ENCODE measurements around the gene SULT1A3. TPM values are rescaled to one million over a fixed set of nuclear protein-coding genes. Genes with fewer than 3 reads are reported as not detected.

Gene SULT1A3
- total RNA-seq, 1 experiment from 2014 or later: 21.5 TPM

DNA sequence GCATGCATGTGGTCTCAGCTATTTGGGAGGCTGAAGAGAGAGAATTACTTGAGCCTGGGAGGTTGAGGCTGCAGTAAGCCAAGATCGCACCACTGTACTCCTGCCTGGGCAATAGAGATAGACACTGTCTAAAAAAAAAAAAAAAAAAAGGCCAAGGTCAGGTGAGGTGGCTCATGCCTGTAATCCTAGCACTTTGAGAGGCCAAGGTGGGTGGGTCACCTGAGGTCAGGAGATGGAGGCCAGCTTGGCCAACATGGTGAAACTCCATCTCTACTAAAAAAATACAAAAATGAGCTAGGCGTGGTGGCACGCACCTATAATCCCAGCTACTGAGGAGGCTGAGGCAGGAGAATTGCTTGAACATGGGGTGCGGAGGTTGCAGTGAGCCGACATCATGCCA lies 43.9 kb upstream of the SULT1A3 start:
- H2BK120ac ChIP-seq (ENCODE audit: low read depth, low read length, poor library complexity, severe bottlenecking): no peak overlapping the region
- H2BK15ac ChIP-seq (ENCODE audit: low read depth, low read length): no peak overlapping the region
- Mint-ChIP-seq H3K9me3 (peaks cover 7% of the 10 kb centered on the region in 2 experiments), H3K27ac (no peak overlapping the region), H3K27me3 (ENCODE audit: low read depth) (peaks cover 15% of the 10 kb centered on the region), H3K36me3 (ENCODE audit: insufficient read depth in 1 of 3, low read depth in 3 of 3) (peaks cover 0 to 2% (median 0%) of the 10 kb centered on the region in 3 experiments; a peak in 1 of 7 replicates), H3K4me1 (no peaks in the 10 kb centered on the region), H3K4me3 (no peak overlapping the region)
- no peak overlapping the region for H4K91ac ChIP-seq (ENCODE audit: insufficient read length, low read depth, low read length)
- no peak overlapping the region for H3K4me2 ChIP-seq (ENCODE audit: insufficient read depth, insufficient read length, low read length)
- no peak overlapping the region for H2BK5ac ChIP-seq (ENCODE audit: insufficient read length, low read length)
- H4K5ac ChIP-seq (ENCODE audit: insufficient read length, low read depth, low read length): no peak overlapping the region
- H3K4ac ChIP-seq (ENCODE audit: low read depth, low read length): no peak overlapping the region
- H3T11ph ChIP-seq (ENCODE audit: low read length): no peak overlapping the region
- no peak overlapping the region for H3K9ac ChIP-seq (ENCODE audit: extremely low read depth, insufficient read length, low read length)
- H2BK20ac ChIP-seq (ENCODE audit: low read depth, low read length, poor library complexity, severe bottlenecking): no peak overlapping the region
- no peak overlapping the region for H3K56ac ChIP-seq (ENCODE audit: insufficient read length, low read depth, low read length)
- no peaks in the 10 kb centered on the region for H3K4me1 ChIP-seq (ENCODE audit: insufficient read depth, low read length)
- DNase-seq: no peak
- WGBS (ENCODE audit: extremely low coverage, insufficient read length, low lambda C conversion rate): no CpG with 5 or more reads among the region's 5 CpGs
- no peak overlapping the region for H3K18ac ChIP-seq (ENCODE audit: insufficient read length, low read depth, low read length)
- H3K79me2 ChIP-seq (ENCODE audit: insufficient read depth, low read length): no peaks in the 10 kb centered on the region
- no peak overlapping the region for H2BK12ac ChIP-seq (ENCODE audit: insufficient read length, low read depth, low read length)
- no peak overlapping the region for H4K8ac ChIP-seq (replicated peaks; ENCODE audit: insufficient read length, low read depth, low read length)
- no peak overlapping the region for H3K27ac ChIP-seq (ENCODE audit: insufficient read length, low read depth, low read length)
- H3K23me2 ChIP-seq (ENCODE audit: insufficient read length, low read depth, low read length, poor library complexity, severe bottlenecking): no peaks in the 10 kb centered on the region
- no peak overlapping the region for H3K23ac ChIP-seq (ENCODE audit: insufficient read length, low read depth, low read length)
- H4K20me1 ChIP-seq (ENCODE audit: control insufficient read depth, insufficient read depth, insufficient read length): no peaks in the 10 kb centered on the region
- H2AK5ac ChIP-seq (ENCODE audit: insufficient read length, low read length): no peak overlapping the region
- H3K79me1 ChIP-seq (ENCODE audit: insufficient read depth, low read depth, low read length, poor library complexity, severe bottlenecking): no peaks in the 10 kb centered on the region
- no peak overlapping the region for H2AFZ ChIP-seq (ENCODE audit: low read length)
- H3K9me3 ChIP-seq (ENCODE audit: control insufficient read depth, low read depth, low read length): no peaks in the 10 kb centered on the region
- TF ChIP-seq, protein P1, sequence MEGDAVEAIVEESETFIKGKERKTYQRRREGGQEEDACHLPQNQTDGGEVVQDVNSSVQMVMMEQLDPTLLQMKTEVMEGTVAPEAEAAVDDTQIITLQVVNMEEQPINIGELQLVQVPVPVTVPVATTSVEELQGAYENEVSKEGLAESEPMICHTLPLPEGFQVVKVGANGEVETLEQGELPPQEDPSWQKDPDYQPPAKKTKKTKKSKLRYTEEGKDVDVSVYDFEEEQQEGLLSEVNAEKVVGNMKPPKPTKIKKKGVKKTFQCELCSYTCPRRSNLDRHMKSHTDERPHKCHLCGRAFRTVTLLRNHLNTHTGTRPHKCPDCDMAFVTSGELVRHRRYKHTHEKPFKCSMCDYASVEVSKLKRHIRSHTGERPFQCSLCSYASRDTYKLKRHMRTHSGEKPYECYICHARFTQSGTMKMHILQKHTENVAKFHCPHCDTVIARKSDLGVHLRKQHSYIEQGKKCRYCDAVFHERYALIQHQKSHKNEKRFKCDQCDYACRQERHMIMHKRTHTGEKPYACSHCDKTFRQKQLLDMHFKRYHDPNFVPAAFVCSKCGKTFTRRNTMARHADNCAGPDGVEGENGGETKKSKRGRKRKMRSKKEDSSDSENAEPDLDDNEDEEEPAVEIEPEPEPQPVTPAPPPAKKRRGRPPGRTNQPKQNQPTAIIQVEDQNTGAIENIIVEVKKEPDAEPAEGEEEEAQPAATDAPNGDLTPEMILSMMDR (conservative IDR thresholded peaks at IDR 0.05): no peak
- no peaks in the 10 kb centered on the region for H3K27me3 ChIP-seq (ENCODE audit: insufficient read depth, low read length)
- no peak overlapping the region for H3K14ac ChIP-seq (ENCODE audit: insufficient read depth, low read length)
